OCI-M2 (cell line): ENCODE results near the gene IFRD1.

Source experiments
- DNase-seq: peaks from one replicate; lab custom pipeline; 2025; ENCODE audit not compliant: unreplicated experiment; lab: John Stamatoyannopoulos, UW

IFRD1 gene

GRCh38 chr7:112449902-112450806 is at the start of gene IFRD1:
Gene IFRD1, plus strand, starts transcription at chr7:112450460. Its CDS starts 229 bp downstream, at chr7:112450689.
- peak; percentile 99 for DNase-seq

- DNase-seq: no peak
These were observed 45.9 kb upstream of the IFRD1 start for GRCh38 chr7:112404321-112404720.

DNA sequence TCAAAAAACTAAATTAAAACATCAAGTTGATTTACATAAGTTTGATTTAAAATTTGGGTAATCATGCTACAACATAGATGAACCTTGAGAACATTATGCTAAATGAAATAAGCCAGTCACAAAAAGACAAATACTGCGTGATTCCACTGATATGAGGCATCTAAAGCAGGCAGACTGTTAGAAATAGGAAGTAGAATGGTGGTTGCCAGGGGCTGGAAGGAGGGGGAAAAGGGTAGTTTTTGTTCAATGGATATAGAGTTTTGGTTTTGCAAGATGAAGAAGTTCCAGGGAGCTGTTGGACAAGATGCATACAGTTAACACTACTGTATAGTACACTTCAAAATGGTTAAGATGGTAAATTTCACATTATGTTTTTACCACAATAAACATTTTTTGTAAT is 45.0 kb upstream of the IFRD1 start:
- no peak for DNase-seq

DNA sequence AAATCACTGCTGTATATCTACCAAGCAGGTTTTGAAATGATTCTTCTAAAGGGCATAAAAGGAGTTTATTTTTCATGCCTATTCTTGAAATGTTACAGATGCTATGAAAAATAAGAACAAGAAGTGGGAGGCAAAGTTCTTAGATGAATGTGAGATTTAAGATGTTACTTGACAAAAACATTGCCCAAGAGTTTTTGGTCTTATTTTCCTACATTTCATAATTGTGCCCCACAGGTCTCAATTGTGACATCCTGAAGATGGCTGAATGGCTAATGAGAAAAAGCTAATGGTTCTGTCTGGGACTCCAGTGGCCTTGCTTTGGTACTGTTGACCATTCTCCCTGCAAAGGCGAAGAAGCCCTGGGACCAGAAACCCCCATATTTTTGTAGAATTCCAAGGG is 43.0 kb upstream of the IFRD1 start:
- no peak for DNase-seq

DNA sequence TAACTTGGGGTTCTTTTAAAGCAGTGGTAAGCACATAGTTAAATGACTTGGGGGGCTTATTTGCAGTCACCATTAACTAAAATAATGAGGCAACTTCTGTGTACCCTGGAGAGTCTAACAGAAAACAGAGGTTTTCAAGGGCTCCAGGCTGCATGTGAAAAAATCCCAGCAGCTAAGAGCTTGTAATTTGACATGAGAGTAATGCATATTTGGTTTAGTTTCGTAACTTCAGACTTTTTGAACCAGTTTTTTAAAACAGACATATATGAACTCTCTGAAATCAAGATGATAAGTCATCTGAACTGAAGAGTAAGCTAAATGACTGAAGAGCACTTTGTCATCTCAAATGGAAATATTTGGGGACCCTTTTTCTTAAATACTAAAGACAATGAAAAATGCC is 40.2 kb upstream of the IFRD1 start:
- DNase-seq: no peak

GRCh38 chr7:112411186-112411795 is 39.0 kb upstream of the IFRD1 start:
- no peak for DNase-seq

DNA sequence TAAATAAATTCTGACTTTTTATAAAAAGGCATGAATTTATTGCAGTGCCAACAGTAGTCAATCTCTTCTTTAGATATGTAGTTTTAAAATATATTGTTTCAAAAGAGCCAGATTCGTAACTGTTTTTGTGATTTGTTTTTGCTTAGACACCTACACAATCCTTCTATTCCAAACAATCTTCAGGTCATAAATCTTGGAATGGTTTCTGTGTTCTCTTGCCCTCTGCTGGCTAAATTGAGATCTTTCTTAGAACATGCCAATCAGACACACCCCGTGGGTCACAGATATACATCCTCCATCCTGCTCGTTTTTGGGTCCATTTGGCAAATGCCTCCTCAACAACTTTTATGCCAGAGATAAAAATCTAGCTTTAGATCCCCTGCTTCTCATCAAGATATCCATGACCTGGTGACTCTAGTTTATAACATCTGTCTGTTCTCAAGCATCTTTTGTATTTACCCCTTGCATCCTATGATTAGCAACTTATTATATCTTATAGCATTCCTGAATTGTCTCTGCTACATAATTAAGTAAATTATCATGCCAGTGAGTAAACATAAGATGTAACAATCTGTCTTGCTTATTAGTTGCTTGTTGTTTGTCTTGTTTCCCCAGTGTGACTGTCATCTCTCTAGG is 35.3 kb upstream of the IFRD1 start:
- DNase-seq: no peak

DNA sequence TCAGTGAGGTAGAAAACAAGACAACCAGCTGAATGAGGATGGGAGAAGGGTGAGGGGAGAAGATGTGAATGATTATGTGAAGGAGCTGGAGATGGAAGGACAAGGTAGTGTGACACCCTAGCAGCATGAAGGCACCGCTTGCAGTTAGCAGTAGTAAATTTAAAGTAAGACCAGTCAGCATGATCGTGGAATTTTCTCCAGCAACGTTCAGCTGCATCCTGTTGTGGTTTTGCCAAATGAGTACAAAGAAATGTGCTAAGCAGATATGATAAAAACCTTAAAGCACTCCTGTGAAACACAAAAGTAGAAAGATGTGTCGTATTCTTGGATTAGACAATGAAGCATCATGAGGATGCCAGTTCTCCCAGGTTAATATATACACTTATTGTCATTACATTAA is 34.1 kb upstream of the IFRD1 start:
- no peak for DNase-seq

DNA sequence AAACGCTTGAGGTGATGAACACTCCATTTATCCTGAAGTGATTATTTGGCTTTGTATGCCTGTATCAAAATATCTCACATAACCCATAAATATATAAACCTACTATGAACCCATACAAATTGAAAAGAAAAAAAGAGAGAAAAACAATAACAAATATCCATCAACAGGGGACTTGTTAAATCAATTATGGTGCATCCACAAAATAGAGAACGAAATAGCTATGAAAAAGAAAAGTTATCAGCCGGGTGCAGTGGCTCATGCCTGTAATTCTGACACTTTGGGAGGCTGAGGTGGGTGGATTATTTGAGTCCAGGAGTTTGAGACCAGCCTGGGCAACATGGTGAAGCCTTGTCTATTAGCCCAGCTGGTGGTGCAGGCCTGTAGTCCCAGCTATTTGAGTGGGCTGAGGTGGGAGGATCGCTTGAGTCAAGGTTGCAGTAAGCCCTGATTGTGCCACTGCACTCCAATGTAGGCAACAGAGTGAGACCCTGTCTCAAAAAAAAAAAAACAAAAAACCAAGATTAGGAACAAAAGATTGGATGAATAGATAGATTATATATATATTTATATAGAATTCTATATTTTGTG is 30.6 kb upstream of the IFRD1 start:
- no peak for DNase-seq

- DNase-seq: no peak
These were observed 29.9 kb upstream of the IFRD1 start for GRCh38 chr7:112420236-112420861.

- DNase-seq: no peak
These were observed 28.4 kb upstream of the IFRD1 start for GRCh38 chr7:112421666-112422486.

- DNase-seq: no peak
These were observed 27.3 kb upstream of the IFRD1 start for GRCh38 chr7:112422842-112423496.

- DNase-seq: no peak
These were observed 26.3 kb upstream of the IFRD1 start for GRCh38 chr7:112423987-112424386.

DNA sequence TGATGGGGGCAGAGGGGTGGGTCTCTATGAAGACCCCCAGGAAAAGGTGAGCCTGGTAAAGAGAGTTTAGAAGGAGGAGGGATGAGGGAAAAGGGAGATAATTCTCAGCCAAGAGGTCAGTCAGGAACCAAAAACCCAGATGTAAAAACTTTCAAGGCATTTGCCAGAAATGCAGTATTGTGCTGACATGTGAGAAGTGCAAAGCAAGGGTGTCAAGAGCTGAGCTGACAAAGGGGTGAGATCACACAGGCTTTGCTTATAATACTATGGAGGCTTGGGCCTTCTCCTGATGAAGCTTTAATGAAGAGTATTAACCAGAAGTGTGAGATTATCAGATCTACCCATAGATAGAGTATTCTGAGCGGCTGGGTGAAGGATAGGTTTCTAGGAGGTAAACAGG is 22.3 kb upstream of the IFRD1 start:
- DNase-seq: no peak

DNA sequence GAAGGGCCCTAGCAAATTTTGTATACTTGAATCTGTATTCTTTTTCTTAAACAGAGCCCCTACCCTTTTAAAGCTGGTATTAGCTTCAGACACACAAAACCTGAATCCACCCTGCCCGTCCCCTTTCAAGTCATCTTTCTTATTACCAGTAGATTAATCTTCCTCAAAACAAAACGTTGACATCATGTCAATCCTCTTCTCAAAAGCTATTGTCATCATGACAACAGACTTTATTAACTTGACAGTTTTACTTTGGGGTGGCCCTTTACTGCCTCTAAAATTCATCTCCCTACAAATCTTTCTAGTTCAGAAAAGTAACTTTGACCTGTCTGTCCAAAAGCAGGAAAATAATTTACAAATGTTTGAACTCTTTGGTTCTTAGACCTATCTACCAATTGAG is 21.5 kb upstream of the IFRD1 start:
- DNase-seq: no peak

DNA sequence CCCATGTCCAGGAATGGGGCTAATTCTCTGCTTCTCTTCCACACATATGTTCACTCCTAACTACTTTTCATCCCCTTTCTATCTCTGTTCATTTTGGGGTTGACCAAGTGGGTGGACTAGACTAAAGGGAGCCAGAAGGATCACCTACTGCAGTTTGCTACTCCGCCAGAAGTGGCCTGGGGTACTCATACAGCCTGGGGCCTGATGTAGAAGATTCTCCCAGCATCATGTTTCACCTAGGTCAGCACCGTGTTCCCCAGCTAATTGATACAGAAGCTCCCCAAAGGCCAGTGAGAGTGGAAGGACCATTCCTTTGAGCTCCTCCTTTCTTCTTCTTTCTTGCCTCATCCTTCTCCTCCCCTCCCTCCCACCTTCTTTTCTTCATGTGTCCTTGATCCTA is 19.6 kb upstream of the IFRD1 start:
- no peak for DNase-seq

DNA sequence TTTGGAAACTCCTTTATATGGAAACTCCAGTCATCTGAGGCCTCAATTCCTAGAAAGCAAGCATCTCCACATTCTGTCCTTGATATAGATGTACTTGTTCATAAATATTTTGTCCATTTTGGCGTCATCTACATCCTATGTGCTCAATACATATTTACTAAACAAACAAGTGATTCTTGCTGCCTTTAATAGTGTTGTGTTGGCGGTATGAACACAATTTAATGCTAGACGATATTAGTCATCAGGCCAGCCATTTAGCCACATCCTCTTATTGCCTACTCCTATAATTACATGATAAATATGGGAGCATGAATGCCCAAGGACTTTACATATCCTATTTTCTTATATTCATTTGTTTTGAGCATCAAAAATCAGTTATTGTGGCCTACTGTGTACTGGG is 18.5 kb upstream of the IFRD1 start:
- no peak for DNase-seq

DNA sequence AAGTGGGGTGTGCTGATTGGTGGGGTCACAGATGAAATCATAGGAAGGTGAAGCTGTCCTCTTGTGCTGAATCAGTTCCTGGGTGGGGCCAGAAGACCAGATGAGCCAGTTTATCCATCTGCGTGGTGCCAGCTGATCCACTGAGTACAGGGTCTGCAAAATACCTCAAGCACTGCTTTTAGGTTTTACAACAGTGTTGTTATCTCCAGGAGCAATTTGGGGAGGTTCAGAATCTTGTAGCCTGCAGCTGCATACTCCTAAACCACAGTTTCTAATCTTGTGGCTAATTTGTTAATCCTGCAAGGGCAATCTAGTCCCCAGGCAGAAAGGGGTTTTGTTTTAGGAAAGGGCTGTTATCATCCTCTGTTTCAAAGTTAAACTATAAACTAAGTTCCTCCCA is 17.0 kb upstream of the IFRD1 start:
- no peak for DNase-seq

GRCh38 chr7:112437072-112437471 is 13.2 kb upstream of the IFRD1 start:
- DNase-seq: no peak

GRCh38 chr7:112439476-112439875 is 10.8 kb upstream of the IFRD1 start:
- no peak for DNase-seq
